ENCODE data around the gene TMCO6.
"Not testable (repeated sequence)": the region's sequence is repeated elsewhere in the genome, so short reads cannot be mapped to it uniquely, and the experiment has no call there.

Gene TMCO6

DNA sequence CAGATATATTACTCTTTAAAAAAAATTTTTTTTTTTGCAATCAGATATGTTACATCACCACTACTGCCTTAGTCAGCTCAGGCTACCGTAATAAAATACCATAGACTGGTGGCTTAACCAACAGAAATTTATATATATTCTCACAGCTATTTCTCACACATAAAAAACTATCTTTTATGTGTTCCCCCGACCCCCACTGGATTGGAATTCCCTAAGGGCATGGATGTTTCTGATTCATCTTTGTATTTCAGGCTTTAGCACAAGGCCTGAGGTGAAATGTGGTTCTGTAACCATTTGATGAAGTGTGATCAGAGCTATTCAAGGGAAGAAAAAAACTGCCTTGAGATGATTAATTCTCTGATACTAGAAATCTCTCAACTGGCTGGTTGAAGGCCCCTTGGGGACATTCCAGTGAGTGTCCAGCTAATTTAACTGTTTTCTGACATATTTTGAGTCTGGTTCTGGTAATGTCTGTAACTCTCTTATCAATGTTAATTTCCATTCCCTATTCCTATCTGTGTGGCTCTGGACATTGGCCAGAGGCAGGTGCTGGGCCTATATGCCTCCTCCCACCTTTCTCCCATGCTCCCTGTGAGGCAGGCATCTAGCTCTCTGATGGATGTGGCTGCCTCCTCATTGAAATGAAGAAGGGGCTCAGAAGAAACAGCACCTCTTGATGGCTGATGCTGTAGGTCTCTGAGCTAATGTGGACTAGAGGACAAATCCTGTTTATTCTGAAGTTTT lies 8.8 kb upstream of the TMCO6 start:
- no peak for DNase-seq (ENCODE audit: low read depth)

DNA sequence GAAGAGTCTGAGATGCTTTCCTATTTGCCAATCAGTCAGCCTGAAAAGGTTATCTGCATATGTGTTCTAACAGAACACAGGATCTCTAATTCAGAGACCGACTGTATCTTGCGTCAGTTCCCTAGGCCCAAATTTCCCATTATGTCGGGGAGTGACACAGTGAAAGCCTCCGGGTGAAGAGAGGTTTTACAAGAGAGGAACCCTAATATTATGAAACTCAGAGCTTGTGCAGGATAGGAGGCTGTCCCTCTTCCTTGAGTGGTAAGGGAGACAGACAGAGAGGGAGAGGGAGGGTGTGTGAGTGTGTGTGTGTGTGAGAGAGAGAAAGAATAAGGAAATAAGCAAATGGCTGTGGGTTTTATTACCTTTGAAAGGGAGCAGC lies 8.2 kb upstream of the TMCO6 start:
- DNase-seq (ENCODE audit: low read depth) = no peak

DNA sequence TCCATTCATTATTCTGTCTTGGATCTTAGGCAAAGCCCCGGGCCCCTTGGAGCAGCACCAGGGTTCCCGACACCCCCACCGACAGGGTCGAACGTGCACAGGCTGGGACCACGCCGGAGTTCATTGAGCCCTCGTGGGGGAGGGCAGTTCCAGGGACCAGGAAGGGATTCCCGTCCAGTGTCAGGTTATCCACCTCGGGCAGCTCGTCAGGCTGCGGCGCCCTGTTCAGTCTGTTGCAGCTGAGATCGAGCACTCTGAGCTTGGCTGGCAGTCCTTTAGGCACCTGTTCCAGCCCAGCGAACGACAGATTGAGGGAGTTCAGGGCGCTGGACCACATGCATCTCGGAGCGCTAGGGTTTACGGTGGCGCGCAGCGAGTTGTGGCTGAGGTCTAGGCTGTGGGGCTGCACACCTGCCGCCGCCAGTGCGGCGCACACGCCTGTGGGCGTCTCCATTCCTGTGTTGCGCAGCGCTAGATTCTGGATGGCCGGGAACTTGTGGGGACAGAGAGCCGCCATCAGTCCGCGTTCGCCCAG lies 7.4 kb upstream of the TMCO6 start:
- DNase-seq (ENCODE audit: low read depth) = no peak

DNA sequence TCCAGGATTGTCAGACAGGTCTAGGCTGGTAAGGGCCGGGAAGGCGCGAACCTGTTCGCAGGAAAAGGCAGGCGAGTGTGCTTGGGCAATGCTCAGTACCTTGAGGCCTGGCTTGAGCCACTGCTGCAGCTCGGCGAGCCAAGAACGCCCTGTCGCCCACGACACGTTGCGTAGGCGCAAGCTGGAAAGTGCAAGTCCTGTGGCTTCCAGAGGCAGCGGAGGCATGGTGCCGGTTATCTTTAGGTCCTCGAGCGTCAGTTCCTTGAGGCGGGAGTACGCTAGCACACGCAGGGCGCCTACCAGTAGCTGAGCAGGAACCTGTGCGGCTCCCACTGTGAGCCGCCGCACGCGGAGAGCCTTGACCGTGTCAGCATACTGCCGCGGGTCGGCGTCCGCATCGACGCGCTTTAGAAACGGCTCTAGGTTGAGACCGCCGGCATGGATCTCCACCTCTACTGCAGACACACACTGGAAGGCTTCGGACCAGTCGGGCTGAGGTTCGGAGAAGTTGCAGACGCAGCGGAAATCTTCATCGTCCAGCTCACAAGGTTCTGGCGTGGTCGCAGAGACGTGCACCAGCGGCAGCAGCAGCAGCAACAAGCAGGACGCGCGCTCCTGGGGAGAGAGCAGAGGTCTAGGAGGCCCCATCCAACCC lies 6.8 kb upstream of the TMCO6 start:
- no peak for DNase-seq (ENCODE audit: low read depth)

DNA sequence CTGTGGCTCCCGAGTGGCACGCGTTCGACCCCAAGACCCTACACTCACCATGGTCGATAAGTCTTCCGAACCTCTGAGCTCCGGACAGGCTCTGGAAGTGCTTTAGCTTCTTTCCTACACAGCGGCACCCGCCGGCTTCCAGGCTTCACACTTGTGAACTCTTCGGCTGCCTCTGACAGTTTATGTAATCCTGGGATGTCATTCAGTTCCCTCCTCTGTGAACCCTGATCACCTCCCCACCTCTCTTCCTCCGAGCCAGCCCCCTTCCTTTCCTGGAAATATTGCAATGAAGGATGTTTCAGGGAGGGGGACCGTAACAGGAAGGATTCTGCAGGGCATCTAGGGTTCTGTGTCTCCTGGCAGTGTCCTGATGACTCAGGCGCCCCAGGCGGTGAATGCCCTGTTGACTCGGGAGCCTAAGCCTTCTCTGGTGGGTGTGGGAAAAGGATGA lies 6.2 kb upstream of the TMCO6 start, which contains the start of gene CD14:
TSS of gene CD14 (minus strand) at position 155 of the 451 bp plus-strand sequence. CDS start at position 51, 104 bp downstream.
- DNase-seq (ENCODE audit: low read depth) = no peak

DNA sequence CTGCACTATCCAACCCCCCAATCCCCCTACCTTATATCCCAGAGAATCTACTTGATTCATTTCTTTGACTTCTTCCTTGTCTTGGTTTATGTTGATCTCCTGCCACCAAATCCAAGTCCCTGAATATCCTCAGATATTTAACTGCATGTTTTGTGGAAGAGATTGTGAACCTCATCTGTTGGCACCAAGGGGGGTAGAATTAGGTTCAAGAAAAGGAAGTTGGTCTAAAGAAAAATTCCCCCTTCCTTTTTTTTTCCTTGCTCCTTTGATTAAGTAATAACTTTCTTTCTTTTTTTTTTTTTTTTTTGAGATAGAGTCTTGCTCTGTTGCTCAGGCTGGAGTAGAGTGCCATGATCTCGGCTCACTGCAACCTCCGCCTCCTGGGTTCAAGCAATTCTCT lies 5.8 kb upstream of the TMCO6 start:
- no peak for DNase-seq (ENCODE audit: low read depth)

DNA sequence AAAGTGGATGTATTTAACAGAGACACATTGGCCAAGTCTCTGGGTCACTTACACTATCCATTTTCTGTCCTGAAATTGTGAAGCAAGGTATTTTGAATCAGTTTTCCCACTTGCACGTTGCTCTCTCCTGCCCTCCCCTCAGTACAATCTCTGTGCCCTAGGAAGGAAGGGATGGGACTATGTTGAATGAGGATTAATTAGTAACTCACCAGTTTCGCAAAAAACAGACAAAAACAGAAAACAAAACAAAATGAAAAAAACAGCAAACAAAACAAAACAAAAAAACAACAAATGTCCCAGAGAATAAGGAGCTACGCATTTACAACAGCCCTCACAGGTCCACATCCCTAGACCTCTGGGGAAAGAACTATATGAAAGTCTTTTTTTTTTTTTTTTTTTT lies 5.1 kb upstream of the TMCO6 start:
- DNase-seq (ENCODE audit: low read depth) = no peak

DNA sequence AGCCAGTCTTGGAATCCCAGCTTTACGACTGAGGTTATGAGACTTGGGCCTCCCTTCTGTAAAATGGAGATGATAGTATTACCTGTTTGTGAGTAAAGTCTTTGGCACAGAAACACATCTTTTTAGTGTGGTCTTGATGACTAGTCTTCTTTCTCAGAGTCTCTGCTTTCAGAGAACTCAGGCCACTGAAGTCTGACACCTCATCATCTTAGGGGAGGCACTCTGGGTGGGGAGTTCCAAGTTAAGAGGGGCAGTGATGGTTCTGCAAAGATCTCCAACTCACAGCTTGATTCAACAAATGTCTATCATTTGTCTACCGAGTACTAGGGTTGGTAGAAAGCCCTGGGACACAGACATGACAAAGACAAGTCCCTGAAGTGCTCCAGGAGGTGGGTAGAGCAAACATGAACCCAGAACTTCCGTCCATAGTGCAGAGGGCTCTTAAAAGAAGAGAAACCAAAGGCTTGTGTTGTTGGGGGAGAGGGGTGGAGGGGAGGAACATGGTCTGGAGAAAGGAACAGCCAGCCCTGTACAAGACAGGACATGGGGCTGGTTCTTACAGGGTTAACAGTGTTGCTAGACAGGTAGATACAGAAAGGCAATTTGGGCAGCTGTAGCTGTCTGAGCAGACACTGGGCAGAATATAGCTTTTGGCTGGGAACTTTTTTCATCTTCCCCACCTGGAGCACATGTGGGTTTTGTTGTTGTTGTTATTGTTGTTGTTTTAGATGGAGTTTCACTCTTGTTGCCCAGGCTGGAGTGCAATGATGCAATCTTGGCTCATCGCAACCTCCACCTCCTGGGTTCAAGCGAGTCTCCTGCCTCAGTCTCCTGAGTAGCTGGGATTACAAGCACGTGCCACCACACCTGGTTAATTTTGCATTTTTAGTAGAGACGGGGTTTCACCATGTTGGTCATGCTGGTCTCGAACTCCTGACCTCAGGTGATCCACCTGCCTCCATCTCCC lies 3.7 kb upstream of the TMCO6 start:
- no peak for DNase-seq (ENCODE audit: low read depth)

DNA sequence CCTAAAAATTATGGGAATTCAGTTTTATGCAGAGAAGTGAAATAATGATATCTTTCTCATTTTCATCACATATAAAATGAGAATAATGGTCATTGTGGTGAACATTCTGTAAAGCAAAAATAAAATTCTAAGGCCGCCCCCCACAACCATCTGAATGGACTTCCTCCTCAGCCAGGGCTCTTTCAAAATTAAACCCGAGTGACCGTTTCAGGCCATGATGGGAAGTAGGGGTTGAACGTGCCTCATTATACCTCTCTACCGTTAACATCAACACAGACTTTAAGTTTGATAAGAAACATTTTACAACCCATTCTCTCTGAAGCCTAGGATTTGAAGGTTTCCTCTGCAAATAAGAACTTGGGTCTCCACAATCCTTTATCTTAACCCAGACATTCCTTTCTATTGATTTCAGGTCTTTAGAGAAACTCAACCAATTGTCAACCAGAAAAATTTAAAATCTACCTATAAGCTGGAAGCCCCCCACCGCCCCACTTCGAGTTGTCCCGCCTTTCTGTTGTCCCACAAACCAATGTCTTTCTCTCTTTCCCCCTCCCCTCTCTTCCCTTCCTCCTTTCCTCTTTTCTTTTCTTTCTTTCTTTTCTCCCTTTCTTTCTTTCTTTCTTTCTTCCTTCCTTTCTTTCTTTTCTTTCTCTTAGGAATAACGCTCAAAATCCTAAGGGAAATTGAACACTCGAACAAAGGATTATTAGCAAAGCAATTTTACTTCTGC lies 1.7 kb upstream of the TMCO6 start:
- DNase-seq (ENCODE audit: low read depth) = no peak

DNA sequence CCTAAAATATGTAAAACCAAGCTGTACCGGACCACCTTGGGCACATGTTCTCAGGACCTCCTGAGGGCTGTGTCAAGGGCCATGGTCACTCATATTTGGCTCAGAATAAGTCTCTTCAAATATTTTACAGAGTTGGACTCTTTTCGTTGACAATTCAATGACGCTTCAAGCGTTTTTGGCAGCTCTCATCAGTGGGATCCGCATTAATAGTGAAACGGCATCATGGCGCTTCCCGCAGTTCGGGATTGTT lies 428 bp upstream of the TMCO6 start:
- DNase-seq (ENCODE audit: low read depth) = not testable (repeated sequence)

DNA sequence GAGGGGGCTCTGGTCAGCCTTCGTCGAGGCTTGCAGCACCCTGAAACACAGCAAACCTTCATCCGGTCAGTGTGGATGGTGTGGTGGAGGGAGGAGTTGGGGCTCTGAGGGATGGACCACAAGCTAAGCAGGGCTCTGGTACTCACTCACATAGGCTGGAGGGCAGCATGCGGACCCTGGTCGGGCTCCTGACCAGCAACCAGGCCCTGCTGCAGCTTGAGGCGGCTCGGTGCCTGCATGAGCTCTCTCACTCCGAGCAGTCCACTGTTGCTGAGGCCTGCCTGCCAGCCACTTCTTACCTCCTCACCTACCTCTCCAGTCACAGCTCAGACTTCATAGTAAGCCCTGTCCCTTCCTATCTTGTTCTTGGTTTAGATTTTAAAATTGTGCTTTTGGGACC lies 2.5 kb downstream of the TMCO6 start:
- DNase-seq (ENCODE audit: low read depth) = no peak

DNA sequence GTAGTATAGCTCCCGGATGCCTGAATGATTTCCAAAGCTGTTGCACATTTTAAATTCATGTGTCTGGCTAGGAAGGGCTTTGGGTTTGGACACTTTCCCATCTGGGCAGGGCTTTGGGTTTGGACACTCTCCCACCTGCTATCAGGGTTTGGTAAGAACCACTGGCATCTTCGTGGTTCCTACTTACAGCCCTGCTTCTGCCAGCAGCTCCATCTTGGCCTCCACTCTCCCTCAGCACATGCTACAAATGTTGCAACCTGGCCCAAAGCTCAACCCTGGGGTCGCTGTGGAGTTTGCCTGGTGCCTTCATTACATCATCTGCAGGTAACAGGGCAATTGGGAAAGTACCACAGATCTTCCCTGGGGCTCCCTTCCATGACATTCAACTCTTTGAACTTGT lies 3.5 kb downstream of the TMCO6 start:
- no peak for DNase-seq (ENCODE audit: low read depth)

DNA sequence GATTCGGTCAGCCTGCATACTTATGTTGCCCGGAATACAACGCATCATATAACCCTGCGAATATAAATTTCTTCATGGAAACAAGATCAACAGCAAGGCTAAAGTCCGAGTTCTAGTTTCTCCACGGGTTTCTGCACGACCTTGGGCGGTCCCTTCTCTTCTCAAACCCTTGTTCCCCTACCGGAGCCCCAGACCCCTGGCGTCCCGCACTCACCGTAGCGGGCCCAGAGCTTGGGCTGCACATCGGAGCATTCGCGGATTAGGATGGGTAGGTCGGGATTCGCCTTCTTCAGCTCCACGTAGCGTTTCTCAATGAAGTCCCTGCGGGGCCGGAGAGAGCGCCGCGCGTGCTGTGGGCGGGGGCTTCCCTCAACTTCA lies 7.8 kb downstream of the TMCO6 start:
- DNase-seq (ENCODE audit: low read depth) = no peak

DNA sequence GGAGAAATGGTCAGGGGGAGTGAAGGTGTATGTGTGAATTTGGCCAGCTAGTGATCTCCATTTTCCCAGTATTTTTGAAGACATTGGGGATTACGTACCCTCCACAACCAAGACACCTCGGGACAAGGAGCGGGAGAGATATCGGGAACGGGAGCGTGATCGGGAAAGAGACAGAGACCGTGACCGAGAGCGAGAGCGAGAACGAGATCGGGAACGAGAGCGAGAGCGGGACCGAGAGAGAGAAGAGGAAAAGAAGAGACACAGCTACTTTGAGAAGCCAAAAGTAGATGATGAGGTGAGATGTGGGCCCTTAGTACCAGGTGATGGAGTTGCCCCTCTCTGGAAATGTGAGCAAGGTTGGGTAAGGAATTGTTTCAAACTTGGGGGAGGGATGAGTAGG lies 19.6 kb downstream of the TMCO6 start:
- DNase-seq (ENCODE audit: low read depth) = no peak

DNA sequence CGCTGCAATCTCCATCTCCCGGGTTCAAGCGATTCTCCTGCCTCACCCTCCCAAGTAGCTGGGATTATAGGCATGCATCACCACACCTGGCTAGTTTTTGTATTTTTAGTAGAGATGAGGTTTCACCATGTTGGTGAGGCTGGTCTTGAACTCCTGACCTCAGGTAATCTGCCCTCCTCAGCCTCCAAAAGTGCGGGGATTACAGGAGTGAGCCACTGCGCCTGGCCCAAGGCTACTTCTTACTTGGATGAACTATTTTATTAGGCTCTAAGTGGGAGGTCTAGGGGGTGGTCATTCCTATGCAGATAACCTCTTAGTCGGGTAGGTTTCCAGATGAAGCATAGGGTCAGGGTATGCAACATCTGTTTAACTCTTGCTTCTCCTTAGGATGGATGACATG lies 21.1 kb downstream of the TMCO6 start:
- DNase-seq (ENCODE audit: low read depth) = not testable (repeated sequence)

DNA sequence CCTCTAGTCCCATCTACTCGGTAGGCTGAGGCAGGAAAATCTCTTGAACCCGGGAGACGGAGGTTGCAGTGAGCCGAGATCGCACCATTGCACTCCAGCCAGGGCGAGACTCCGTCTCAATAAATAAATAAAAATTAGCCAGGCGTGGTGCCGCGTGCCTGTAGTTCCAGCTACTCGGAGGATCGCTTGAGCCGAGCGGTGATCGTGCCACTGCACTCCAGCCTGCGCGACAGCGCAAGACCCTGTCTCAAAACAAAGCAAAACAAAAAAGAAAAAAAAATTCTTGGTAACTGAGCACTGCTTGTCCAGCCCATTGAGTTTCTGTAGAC lies 24.7 kb downstream of the TMCO6 start:
- no peak for DNase-seq (ENCODE audit: low read depth)

DNA sequence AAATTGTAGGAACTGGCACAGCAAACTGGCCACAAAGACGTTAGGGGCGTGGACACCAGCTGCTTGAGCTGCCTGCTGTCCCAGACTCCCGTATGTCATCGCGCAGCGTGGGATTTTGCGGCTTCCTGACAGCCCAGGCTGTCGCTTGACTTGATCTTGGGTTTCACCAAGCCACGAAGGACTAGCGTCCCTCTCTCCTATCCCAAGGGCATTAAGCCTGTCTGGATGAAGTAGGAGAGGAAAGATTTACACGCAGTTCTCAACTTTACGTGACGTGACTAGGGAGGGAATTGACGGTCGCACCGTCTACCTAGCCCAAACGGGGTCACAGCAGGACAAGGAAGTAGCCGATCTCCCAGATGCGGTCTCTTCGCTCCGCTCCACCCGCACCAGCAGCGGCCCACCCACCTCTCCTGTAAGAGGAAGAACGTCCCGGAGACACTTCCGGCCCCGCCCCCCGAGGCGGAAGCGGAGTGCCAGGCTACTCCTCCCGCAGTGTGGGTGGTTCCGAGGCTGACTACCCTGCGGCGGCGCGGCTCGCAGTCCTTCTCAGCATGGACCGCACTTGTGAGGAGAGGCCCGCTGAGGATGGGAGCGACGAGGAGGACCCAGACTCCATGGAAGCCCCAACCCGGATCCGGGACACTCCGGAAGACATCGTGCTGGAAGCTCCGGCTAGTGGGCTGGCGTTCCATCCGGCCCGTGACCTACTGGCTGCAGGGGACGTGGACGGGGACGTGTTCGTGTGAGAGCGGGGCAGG lies 25.3 kb downstream of the TMCO6 start, which contains the start of gene WDR55:
TSS of gene WDR55 (plus strand) at position 546 of the 761 bp plus-strand sequence. CDS start at position 555, 9 bp downstream.
- DNase-seq (ENCODE audit: low read depth) = peak; percentile 93

DNA sequence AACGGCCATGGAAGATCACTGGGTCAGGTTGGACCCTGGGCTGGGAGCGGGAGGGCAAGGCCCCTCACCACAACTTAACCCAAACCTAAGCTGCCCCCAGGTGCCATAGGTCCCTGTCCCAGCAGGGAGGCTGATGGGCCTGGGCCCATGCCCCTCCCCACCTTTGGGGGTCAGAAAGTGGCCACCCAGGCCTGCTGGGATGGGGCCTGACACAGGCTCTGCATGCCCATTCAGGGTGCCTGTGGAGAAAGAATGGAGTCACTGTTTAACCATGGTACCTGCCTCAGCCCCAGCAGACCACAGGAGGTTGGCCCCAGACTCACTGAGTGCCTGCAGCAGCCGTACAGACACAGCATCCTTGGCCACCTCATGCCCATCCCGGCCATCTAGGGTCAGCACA lies 31.8 kb downstream of the TMCO6 start:
- not testable (repeated sequence) for DNase-seq (ENCODE audit: low read depth)

DNA sequence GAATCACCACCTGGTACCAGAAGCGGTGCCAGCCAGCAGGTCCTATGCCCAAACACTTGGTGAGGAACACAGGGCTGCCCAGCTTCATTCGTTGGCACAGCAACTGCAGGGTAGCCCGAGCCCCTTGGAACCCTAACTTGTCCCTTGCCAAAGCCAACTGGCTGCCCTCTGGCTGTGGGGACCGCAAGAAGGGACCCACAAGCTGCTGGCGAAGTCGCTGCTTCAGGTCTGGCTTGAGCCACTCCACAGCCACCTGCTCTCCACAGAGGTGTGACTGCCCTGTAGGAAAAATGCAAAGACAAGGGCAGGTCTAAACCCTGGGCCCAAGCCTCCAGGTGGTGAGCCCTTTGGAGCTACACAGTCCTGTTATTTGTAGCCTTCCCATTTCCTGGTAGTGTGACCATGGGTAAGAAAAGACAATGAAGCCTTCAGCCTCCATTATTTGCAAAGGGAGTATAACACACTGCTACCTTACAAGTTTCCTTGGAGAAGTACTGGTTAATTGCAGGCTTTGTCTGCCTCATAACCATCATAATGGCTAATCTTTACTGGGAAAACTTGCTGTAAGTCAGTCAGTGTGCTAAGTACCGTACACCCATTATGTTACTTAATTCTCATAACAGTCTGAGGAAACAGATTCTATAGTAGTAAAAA lies 32.3 kb downstream of the TMCO6 start:
- DNase-seq (ENCODE audit: low read depth) = no peak

DNA sequence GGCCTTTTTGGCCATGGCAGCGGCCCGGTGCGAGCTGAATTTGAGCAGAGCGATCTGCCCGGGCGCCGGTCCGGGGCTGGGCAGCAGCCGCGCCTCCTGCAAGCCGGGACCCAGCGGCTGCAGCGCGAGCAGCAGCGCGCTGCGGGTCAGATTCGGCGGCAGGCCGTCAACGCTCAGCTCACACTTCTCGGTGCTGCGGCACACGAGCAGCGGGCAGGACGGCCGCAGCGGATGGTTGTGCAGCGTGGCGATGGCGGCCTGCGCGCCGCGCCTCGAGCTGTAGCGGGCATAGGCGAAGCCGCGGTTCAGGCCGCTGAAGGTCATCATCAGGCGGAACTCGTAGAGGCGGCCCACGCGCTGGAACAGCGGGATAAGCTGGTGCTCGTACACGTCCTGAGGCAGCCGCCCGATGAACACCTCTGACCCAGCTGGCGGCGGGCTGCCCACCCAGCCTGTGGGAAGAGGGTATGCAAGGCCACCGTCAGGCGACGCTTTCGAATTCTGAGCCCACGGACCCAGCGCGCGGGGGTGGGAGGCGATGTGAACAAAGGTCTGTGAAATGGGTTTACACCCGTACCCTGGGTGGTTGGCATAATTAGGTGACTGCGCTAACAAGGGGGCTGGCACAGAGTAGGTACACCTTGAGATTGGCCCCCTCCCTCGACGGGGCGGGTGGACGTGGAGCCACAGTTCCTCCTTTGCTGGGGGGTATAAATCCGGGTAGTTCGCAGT lies 33.4 kb downstream of the TMCO6 start:
- DNase-seq (ENCODE audit: low read depth) = no peak

Measured in T follicular helper cell (primary cell).